IMR-90 (cell line): Measurements from ENCODE around the gene NTNG2. TPM values are rescaled to one million over a fixed set of nuclear protein-coding genes. Genes with fewer than 3 reads are reported as not detected.

Source experiments
- ATAC-seq: fragments of 200-7000 bp; cut with Tn5 transposase; 2 replicates; pipeline ENCODE4 v1.9.1; 2020; ENCODE audit warnings: low read depth, mild to moderate bottlenecking, moderate library complexity
- BruUV-seq: library from RNA; stranded (reverse); fragments of 400-500 nt; replicated peaks from 2 replicates; lab custom pipeline; 2021; lab: Mats Ljungman, UMichigan
- CTCF ChIA-PET: fragments of 300-600 bp; formaldehyde crosslinking; extraction: SDS; loops from one replicate; lab custom pipeline; 2021; ENCODE audit warnings: antibody characterized with exemption; lab: Yijun Ruan, JAX
- POLR2A ChIA-PET: fragments of 300-600 bp; sonication (Branson Sonifier 250); formaldehyde crosslinking; loops from one replicate; lab custom pipeline; 2022; ENCODE audit warnings: antibody characterized with exemption; ENCODE audit not compliant: unreplicated experiment; lab: Charles Lee
- DNase-seq: peaks from one replicate; pipeline ENCODE4 v3.0.0; 2013
- H2AFZ ChIP-seq: replicated peaks from 2 replicates; pipeline ENCODE3; 2013; ENCODE audit warnings: low read length, mild to moderate bottlenecking; ENCODE audit not compliant: poor library complexity
- H2AK5ac ChIP-seq: 2 replicates; pipeline ENCODE4 v1.6.1; 2013; ENCODE audit warnings: low read depth, low read length, inconsistent platforms
- H2AK9ac ChIP-seq: replicated peaks from 2 replicates; pipeline ENCODE3; 2013; ENCODE audit warnings: mild to moderate bottlenecking, low read depth, low read length, moderate library complexity; ENCODE audit not compliant: poor library complexity
- H2BK120ac ChIP-seq: 2 replicates; pipeline ENCODE4 v1.6.1; 2013; ENCODE audit warnings: low read depth, low read length, inconsistent platforms
- H2BK15ac ChIP-seq: 3 replicates; pipeline ENCODE4 v1.6.1; 2013; ENCODE audit warnings: low read depth, low read length, inconsistent platforms
- H2BK20ac ChIP-seq: 2 replicates; pipeline ENCODE4 v1.6.1; 2013; ENCODE audit warnings: low read depth, mild to moderate bottlenecking, inconsistent platforms, low read length, moderate library complexity
- H2BK5ac ChIP-seq: 2 replicates; pipeline ENCODE4 v1.6.1; 2013; ENCODE audit warnings: mild to moderate bottlenecking, low read depth, low read length, inconsistent platforms; ENCODE audit not compliant: poor library complexity, severe bottlenecking
- H3K14ac ChIP-seq: replicated peaks from 2 replicates; pipeline ENCODE4 v1.6.1; 2013; ENCODE audit warnings: low read depth, low read length, inconsistent platforms
- H3K18ac ChIP-seq: 2 replicates; pipeline ENCODE4 v1.6.1; 2013; ENCODE audit warnings: low read depth, low read length, control low read depth
- H3K23ac ChIP-seq: 2 replicates; pipeline ENCODE4 v1.6.1; 2013; ENCODE audit warnings: low read depth, low read length, inconsistent platforms
- H3K27ac ChIP-seq: 2 replicates; pipeline ENCODE4 v1.5.1; 2013; ENCODE audit warnings: mild to moderate bottlenecking, control low read depth, low read length; ENCODE audit not compliant: insufficient read depth
- H3K27me3 ChIP-seq: 2 replicates; pipeline ENCODE4 v1.6.1; 2013; ENCODE audit warnings: low read length; ENCODE audit not compliant: control insufficient read depth, insufficient read depth
- H3K36me3 ChIP-seq: 2 replicates; pipeline ENCODE4 v1.6.1; 2013; ENCODE audit warnings: low read length, mixed read lengths; ENCODE audit not compliant: control insufficient read depth, insufficient read depth
- H3K4ac ChIP-seq: 2 replicates; pipeline ENCODE4 v1.6.1; 2013; ENCODE audit warnings: low read depth, low read length, inconsistent platforms
- H3K4me1 ChIP-seq: 2 replicates; pipeline ENCODE4 v1.6.1; 2013; ENCODE audit warnings: low read length, mixed read lengths; ENCODE audit not compliant: control insufficient read depth, insufficient read depth
- H3K4me2 ChIP-seq: 2 replicates; pipeline ENCODE4 v1.6.1; 2013; ENCODE audit warnings: low read depth, mild to moderate bottlenecking, control low read depth, low read length, moderate library complexity
- H3K4me3 ChIP-seq: 2 replicates; pipeline ENCODE4 v1.5.1; 2013; ENCODE audit warnings: low read depth, mild to moderate bottlenecking, control low read depth, low read length, moderate library complexity; ENCODE audit not compliant: insufficient read depth
- H3K56ac ChIP-seq: 2 replicates; pipeline ENCODE4 v1.6.1; 2013; ENCODE audit warnings: low read length, inconsistent platforms; ENCODE audit not compliant: insufficient read depth; ENCODE audit errors: extremely low read depth
- H3K79me1 ChIP-seq, 2 experiments: 2 replicates each; pipeline ENCODE4 v1.6.1; 2013; ENCODE audit warnings: low read length in 2 of 2, inconsistent platforms in 1 of 2, low read depth in 1 of 2
- H3K9ac ChIP-seq: 2 replicates; pipeline ENCODE4 v1.6.1; 2013; ENCODE audit warnings: low read depth, low read length, control low read depth
- H3K9me1 ChIP-seq: 2 replicates; pipeline ENCODE4 v1.6.1; 2013; ENCODE audit warnings: low read length, inconsistent platforms; ENCODE audit not compliant: insufficient read depth
- H3K9me3 ChIP-seq: 2 replicates; pipeline ENCODE4 v1.6.1; 2013; ENCODE audit warnings: low read length; ENCODE audit not compliant: control insufficient read depth, insufficient read depth
- H4K20me1 ChIP-seq: 2 replicates; pipeline ENCODE4 v1.6.1; 2013; ENCODE audit warnings: low read length, inconsistent platforms; ENCODE audit not compliant: insufficient read depth
- H4K5ac ChIP-seq: 2 replicates; pipeline ENCODE4 v1.6.1; 2013; ENCODE audit warnings: mild to moderate bottlenecking, low read depth, low read length, control low read depth
- H4K8ac ChIP-seq, 2 experiments: 2 replicates each; pipeline ENCODE4 v1.6.1; 2013; ENCODE audit warnings: low read depth in 2 of 2, low read length in 2 of 2, control low read depth in 1 of 2, inconsistent platforms in 1 of 2
- H4K91ac ChIP-seq: 2 replicates; pipeline ENCODE4 v1.6.1; 2013; ENCODE audit warnings: low read depth, low read length, inconsistent platforms; ENCODE audit not compliant: insufficient read depth
- BHLHE40 ChIP-seq: fragments of 150-350 bp; IDR thresholded peaks from 2 replicates; pipeline ENCODE4 v1.6.1; 2016; ENCODE audit warnings: mild to moderate bottlenecking, low read depth, low read length
- CEBPB ChIP-seq: IDR thresholded peaks from 2 replicates; pipeline ENCODE4 v1.6.1; 2012; ENCODE audit warnings: low read depth, low read length, improper control_type of control experiment
- CHD1 ChIP-seq: IDR thresholded peaks from 2 replicates; pipeline ENCODE4 v1.6.1; 2012; ENCODE audit warnings: low read depth, low read length, improper control_type of control experiment
- CTCF ChIP-seq: conservative IDR thresholded peaks from 2 replicates; pipeline ENCODE4 v1.5.1; 2012; ENCODE audit warnings: mild to moderate bottlenecking, low read depth, low read length, improper control_type of control experiment
- ELK1 ChIP-seq: fragments of 150-350 bp; IDR thresholded peaks from 2 replicates; pipeline ENCODE4 v1.6.1; 2016; ENCODE audit warnings: low read depth, mild to moderate bottlenecking, low read length, moderate library complexity, borderline replicate concordance
- FOS ChIP-seq: fragments of 150-350 bp; IDR thresholded peaks from 2 replicates; pipeline ENCODE4 v1.6.1; 2016; ENCODE audit warnings: low read depth, low read length
- MAFK ChIP-seq: IDR thresholded peaks from 2 replicates; pipeline ENCODE4 v1.6.1; 2012; ENCODE audit warnings: low read depth, low read length, improper control_type of control experiment
- MAZ ChIP-seq: IDR thresholded peaks from 2 replicates; pipeline ENCODE4 v1.6.1; 2012; ENCODE audit warnings: low read depth, mild to moderate bottlenecking, low read length, improper control_type of control experiment, moderate library complexity, borderline replicate concordance
- MXI1 ChIP-seq: IDR thresholded peaks from 2 replicates; pipeline ENCODE4 v1.6.1; 2012; ENCODE audit warnings: low read depth, mild to moderate bottlenecking, low read length, moderate library complexity, borderline replicate concordance
- NFE2L2 ChIP-seq: fragments of 150-350 bp; IDR thresholded peaks from 2 replicates; pipeline ENCODE4 v1.6.1; 2016; ENCODE audit warnings: low read depth, mild to moderate bottlenecking, low read length
- POLR2A ChIP-seq: IDR thresholded peaks from 2 replicates; pipeline ENCODE4 v1.6.1; 2012; ENCODE audit warnings: mild to moderate bottlenecking, low read depth, low read length
- RAD21 ChIP-seq: IDR thresholded peaks from 2 replicates; pipeline ENCODE4 v1.6.1; 2012; ENCODE audit warnings: low read length, improper control_type of control experiment
- RCOR1 ChIP-seq: IDR thresholded peaks from 2 replicates; pipeline ENCODE4 v1.6.1; 2012; ENCODE audit warnings: mild to moderate bottlenecking, low read length, improper control_type of control experiment; ENCODE audit not compliant: insufficient replicate concordance
- RFX5 ChIP-seq: IDR thresholded peaks from 2 replicates; pipeline ENCODE4 v1.8.0; 2012; ENCODE audit warnings: low read depth, mild to moderate bottlenecking, low read length, moderate library complexity
- SMC3 ChIP-seq: fragments of 150-350 bp; IDR thresholded peaks from 2 replicates; pipeline ENCODE4 v1.6.1; 2016; ENCODE audit warnings: low read depth, mild to moderate bottlenecking, antibody characterized with exemption, low read length, moderate library complexity
- USF2 ChIP-seq: fragments of 150-350 bp; IDR thresholded peaks from 2 replicates; pipeline ENCODE4 v1.6.1; 2017; ENCODE audit warnings: mild to moderate bottlenecking, antibody characterized with exemption, low read length, low read depth
- WGBS, 2 experiments: methylation state at CpG; one replicate each; pipeline versions ENCODE4 v1.1.5 to v1.1.7; 2013; ENCODE audit warnings: missing lambda C conversion rate in 2 of 2; ENCODE audit not compliant: insufficient read length in 1 of 2; ENCODE audit errors: extremely low coverage in 2 of 2; 5-methylcytosine and 5-hydroxymethylcytosine counted together
- dilution Hi-C: fragments of 300-500 bp; cut with HindIII; formaldehyde crosslinking; loops from one replicate; pipeline ENCODE4 v1.14.3; 2018; ENCODE audit warnings: low sequenced_read_pairs; ENCODE audit not compliant: unreplicated experiment
- in situ Hi-C: fragments of 300-500 bp; cut with MboI; formaldehyde crosslinking; loops from 3 replicates; pipeline ENCODE4 v1.14.3; 2019; ENCODE audit warnings: low sequenced_read_pairs, inconsistent platforms, mixed read lengths
- intact Hi-C: fragments of 100-400 bp; cut with micrococcal nuclease; formaldehyde crosslinking; loops from 2 replicates; pipeline ENCODE4 v1.10.0; 2022
- polyA plus RNA-seq, 3 experiments: library from polyadenylated mRNA; depleted of rRNA; stranded (reverse); fragments of >200 nt; gene quantifications; 2 replicates each; pipeline ENCODE4 v1.2.3, GENCODE V29; 2012; ENCODE audit warnings: low replicate concordance in 1 of 3
- total RNA-seq: library from RNA; depleted of rRNA; stranded (reverse); fragments of >200 nt; gene quantifications from 2 replicates; pipeline ENCODE4 v1.2.3, GENCODE V29; 2012

The NTNG2 gene
- total and polyA plus RNA-seq, 2 of the 4 experiments (the other 2 are of a cell fraction) = 0.54 to 0.84 TPM

GRCh38 chr9:132288966-132289365 lies 127.1 kb downstream of the NTNG2 start:
- Histone ChIP-seq H3K4me3 (no peak overlapping the region), H3K79me1 (peaks cover 14 to 33% of the 10 kb centered on the region in 2 experiments), H3K9me3 (no peaks in the 10 kb centered on the region), H3K9me1 (peaks cover 9% of the 10 kb centered on the region), H2AK5ac (no peak overlapping the region), H4K5ac (no peak overlapping the region), H4K8ac (no peak overlapping the region), H3K27me3 (no peaks in the 10 kb centered on the region), H2AK9ac (no peak overlapping the region), H3K9ac (no peak overlapping the region), H3K4me2 (peak overlapping the region; percentile 55; the same call in 1 of the 2 replicates), H3K36me3 (peaks cover 26% of the 10 kb centered on the region), H2BK15ac (no peak overlapping the region), H4K20me1 (peaks cover 39% of the 10 kb centered on the region), H3K56ac (no peak overlapping the region), H2AFZ (no peak overlapping the region), H2BK20ac (no peak overlapping the region), H3K18ac (no peak overlapping the region), H2BK5ac (no peak overlapping the region), H3K14ac (no peak overlapping the region), H3K4me1 (peaks cover 10% of the 10 kb centered on the region), H3K4ac (no peak overlapping the region; the same call in 1 of the 2 replicates), H2BK120ac (no peak overlapping the region), H3K23ac (no peak overlapping the region), H3K27ac (peak overlapping the region; percentile 48; the same call in 1 of the 2 replicates), H4K91ac (no peak overlapping the region)
- ATAC-seq = peak; percentile 40; the same call in 1 of the 2 replicates
- dilution Hi-C loops (no loop called here), in situ Hi-C loops (no loop called here), intact Hi-C loops (no loop called here)
- WGBS, 2 experiments = no CpG with 5 or more reads among the region's 2 CpGs
- no peak for TF ChIP-seq CHD1
- no peak for TF ChIP-seq BHLHE40
- TF ChIP-seq NFE2L2 = no peak
- no peak for TF ChIP-seq MAZ
- no peak for TF ChIP-seq CEBPB
- TF ChIP-seq CTCF = no peak
- no peak for TF ChIP-seq FOS
- TF ChIP-seq USF2 = no peak
- TF ChIP-seq RCOR1 = no peak
- no peak for TF ChIP-seq POLR2A
- TF ChIP-seq ELK1 = no peak
- no peak for TF ChIP-seq RFX5
- no peak for TF ChIP-seq MAFK
- no peak for TF ChIP-seq MXI1
- TF ChIP-seq RAD21 = no peak
- TF ChIP-seq SMC3 = no peak
- POLR2A ChIA-PET = no interaction called here
- peak; percentile 35 for DNase-seq
- CTCF ChIA-PET = no interaction called here
- no TSS peak for BruUV-seq
